GM21619 (cell line): ENCODE measurements around the gene DSCAML1.

Experiments
- ATAC-seq: cut with Tn5 transposase; IDR thresholded peaks from one replicate; pipeline ENCODE4 v1.9.1; 2021; ENCODE audit not compliant: unreplicated experiment

DSCAML1 gene

DNA sequence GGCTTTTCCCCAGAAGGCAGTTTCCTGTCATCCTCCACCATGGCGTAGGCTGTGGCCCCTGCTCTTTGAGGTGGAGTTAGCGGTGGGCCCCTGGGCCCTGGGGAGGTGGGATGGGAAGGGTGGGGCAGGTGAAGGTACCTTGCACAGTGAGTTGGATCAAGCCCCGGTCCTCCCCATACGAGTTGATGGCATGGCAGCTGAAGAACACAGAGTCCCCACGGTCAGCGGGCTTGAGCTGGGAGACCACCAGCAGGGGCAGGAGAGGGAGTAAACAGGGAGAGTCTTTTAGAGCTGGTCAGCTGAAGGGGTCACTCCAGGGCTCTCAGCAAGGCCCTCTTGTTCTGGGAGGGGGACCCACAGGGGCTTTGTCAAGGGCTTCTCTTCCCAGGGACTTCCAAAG lies 316.0 kb downstream of the DSCAML1 start:
- ATAC-seq = no peak

DNA sequence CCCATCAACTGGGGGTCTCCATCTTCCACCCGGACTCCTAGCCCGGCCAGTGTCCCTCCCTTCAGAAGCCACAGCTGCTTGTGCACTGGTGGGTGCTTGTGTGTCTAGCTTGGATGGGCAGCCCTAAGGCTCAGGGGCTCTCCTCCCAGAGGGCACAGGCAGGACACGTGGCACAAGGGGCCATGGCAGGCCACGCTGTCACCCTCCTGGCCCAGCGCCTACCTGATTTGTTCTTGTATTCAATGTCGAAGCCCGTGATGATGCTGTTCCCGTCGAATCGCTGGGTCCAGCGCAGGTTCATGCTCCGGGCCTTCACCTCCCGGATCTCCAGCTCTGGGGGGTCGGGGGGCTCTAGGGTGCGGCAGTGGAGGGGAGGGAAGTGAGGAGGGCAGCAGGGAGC lies 316.8 kb downstream of the DSCAML1 start:
- no peak for ATAC-seq

GRCh38 chr11:117479372-117479771 lies 317.6 kb downstream of the DSCAML1 start:
- ATAC-seq = no peak

DNA sequence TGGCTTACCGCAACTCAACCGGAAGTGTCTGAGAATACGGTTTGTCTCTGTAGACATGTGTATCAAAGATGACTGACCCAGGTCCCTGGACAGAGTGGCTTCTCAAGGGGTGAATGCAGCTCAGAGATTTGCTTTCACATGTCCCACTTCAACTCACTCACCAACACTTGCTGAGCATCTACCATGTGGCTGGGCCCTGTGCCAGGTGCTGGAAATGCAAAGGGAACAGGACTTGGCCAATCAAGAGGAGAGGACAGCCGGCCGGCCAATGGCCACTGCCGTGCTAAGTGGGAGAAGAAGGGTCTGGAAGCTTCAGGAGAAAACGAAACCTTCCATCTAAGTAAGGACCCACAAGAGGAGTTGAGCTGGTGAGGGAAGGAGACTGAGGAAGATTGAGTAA lies 318.1 kb downstream of the DSCAML1 start:
- ATAC-seq = no peak

- no peak for ATAC-seq
These were observed 318.7 kb downstream of the DSCAML1 start for GRCh38 chr11:117478126-117478860.

GRCh38 chr11:117477721-117478120 lies 319.3 kb downstream of the DSCAML1 start:
- ATAC-seq = no peak

GRCh38 chr11:117476531-117477142 lies 320.4 kb downstream of the DSCAML1 start:
- ATAC-seq = no peak

- ATAC-seq = no peak
These were observed 321.1 kb downstream of the DSCAML1 start for GRCh38 chr11:117475716-117476530.

- ATAC-seq = no peak
These were observed 323.4 kb downstream of the DSCAML1 start for GRCh38 chr11:117473481-117474091.

DNA sequence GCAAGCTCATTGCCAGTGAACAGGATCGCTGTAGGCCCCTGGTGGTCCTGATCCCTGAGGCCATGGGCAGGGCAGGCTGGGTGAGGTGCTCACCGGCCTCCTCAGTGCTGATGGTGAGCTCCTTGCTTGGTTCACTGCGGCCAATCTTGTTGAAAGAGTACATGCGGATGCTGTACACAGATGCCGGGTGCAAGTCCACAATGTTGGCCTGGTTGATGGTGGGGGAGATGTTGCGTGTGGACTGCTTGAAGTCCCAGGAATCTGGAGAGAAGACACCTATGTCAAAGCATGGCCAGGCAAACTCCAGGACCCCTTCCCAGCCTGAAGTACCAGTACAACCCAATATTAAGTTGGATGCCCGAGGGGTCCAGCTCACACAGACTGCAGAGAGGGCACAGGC lies 325.2 kb downstream of the DSCAML1 start:
- no peak for ATAC-seq

DNA sequence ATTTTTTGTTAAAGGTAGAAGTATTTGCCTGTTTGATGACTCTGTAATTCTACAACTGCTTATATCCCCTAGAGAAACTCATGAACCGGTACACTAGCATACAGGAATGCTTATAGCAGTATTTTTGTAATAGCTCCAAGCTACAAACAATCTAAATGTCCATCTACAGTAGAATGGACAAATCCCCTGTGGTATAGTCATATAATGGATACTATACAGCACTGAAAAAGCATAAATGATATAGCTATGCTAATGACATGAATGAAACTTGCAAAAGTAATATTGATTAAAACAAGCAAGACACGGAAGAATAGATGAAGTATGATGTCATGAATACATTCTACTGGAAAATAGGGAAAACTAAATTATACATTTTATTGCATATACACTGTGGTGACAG lies 326.4 kb downstream of the DSCAML1 start:
- no peak for ATAC-seq

- no peak for ATAC-seq
These were observed 328.1 kb downstream of the DSCAML1 start for GRCh38 chr11:117468888-117469287.

- no peak for ATAC-seq
These were observed 329.2 kb downstream of the DSCAML1 start for GRCh38 chr11:117467770-117468169.

GRCh38 chr11:117466966-117467365 lies 330.1 kb downstream of the DSCAML1 start:
- no peak for ATAC-seq

DNA sequence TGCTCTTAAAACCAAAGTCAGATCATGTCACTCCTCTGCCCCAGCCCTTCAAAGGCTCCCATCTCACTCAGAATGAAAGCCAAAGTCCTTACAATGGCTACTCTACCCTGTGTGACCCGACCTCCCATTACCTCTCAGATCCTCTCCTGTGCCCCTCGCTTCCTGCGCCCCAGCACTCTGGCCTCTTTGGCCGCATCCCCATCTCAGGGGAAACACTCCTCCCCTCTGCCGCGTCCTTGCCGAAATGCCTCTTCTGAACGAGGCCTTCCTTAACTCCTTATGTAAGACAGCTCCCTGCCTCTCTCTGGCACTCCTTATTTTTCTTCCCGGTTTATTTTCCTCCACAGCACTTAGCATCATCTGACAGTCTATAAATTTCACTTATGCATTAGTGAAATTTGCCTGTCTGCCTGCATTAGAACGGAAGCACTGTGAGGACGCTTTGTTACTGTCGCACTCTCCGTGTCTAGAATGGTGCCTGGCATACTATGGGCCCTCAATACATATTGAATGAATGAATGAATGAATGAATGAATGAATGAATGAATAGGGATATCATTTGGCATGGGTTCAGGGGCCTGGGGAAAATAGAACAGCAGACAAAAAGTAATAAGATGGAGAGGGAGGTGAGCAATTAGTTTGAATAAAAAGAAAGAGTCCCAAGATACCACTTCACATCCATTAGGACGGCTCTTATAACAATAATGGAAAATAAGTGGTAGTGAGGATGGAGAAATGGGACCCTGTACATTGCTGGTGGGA lies 331.6 kb downstream of the DSCAML1 start:
- ATAC-seq = no peak

DNA sequence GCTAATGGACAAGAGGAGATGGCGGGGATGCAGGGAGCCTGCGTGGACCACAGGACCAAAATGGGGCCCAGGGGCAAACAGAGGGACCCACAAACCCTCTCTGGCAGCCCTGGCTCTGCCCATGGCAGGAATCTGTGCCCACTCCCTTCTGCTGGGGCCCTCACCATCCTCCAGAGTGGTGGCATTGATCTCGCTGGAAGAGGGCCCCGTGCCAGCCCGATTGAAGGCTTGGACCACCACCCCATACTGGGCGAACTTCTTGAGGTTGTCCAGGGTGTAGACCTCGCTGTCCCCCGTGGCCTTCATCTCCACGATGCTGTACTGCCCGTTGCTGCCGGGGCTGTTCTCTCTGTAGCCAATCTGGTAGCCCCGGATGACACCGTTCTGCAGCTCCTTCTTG lies 332.2 kb downstream of the DSCAML1 start:
- no peak for ATAC-seq

GRCh38 chr11:117462864-117463247 lies 334.2 kb downstream of the DSCAML1 start:
- ATAC-seq = no peak

DNA sequence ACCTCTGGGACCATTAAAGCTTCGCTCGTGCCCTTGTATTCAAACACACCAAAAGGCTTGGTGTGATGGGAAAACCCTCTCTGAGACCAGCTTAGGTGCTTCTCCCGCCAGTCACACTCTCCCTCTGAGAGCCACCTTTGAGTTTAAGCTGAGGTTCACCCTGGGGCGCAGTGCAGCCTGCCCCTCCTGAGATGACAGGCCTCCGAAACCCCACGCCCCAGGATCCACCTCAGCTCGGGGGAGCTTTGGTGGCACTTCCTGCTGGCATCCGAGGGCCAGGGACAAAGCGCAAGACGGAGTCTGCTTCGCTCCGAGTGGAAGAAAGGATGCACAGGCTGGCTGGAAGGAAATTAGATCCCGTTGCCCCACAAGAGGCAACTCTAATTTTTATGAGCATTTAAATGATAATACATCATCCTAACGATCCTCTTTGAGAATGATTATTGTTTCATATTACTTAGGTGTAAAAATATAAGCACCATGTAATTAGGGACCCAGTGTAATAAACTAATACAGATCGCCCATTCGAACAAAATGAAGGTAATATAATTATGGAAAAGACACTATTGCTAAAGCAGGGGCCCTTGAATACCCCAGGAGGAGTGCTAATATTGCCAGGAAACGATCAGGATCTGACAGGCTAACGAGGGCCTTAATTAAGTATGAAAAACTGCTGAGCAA lies 334.7 kb downstream of the DSCAML1 start:
- no peak for ATAC-seq

- no peak for ATAC-seq
These were observed 335.4 kb downstream of the DSCAML1 start for GRCh38 chr11:117461396-117462182.

DNA sequence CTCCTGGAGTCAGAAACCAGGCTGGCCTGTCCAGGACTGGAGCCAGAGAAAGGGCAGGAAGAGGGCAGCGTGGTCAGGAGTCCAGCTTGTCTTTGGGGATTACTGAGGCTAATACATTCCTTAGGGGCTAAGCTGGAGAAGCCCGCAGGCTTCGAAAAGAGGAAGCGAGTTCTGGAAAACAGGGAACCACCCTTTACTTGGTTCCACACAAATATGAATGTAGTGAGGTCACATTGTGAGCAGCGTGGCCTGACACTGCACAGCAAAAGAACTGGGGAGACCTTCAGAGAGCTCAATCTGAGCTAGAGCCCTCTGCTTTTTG lies 337.1 kb downstream of the DSCAML1 start:
- no peak for ATAC-seq
